ENCODE measurements around the gene MND1.

The MND1 gene

DNA sequence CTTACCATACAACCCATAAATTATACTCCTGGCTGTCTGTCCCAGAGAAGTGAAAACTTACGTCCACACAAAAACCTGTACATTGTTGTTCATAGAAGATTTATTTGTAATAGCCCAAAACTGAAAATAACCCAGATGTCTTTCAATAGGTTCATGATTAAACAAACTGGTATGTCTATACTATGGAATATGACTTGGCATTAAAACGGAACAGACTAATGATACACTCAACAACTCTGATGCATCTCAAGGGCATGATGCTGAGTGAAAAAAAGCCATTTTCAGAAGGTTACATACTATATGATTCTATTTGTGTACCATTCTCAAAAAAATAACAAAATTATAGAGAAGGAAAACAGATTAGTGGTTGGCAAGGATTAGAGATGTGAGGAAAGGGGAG is 11.6 kb upstream of the MND1 start:
- no peaks in the 10 kb centered on the region for H3K27me3 ChIP-seq (ENCODE audit: insufficient read depth, low read length, poor library complexity, severe bottlenecking)
- peaks cover 3% of the 10 kb centered on the region; the same call in 1 of the 2 replicates for H3K36me3 ChIP-seq (ENCODE audit: insufficient read depth, low read length)
- no peak overlapping the region for H3K9ac ChIP-seq (ENCODE audit: low read depth, low read length, poor library complexity, severe bottlenecking)
- peaks cover under 1% of the 10 kb centered on the region for H3K4me1 ChIP-seq (ENCODE audit: insufficient read depth, low read length, poor library complexity, severe bottlenecking)
- no peaks in the 10 kb centered on the region for H3K79me2 ChIP-seq (ENCODE audit: insufficient read depth, low read length)
- no peak for TF ChIP-seq EZH2phosphoT487 (IDR thresholded peaks at IDR 0.05; ENCODE audit: borderline replicate concordance)
- TF ChIP-seq, protein P1, sequence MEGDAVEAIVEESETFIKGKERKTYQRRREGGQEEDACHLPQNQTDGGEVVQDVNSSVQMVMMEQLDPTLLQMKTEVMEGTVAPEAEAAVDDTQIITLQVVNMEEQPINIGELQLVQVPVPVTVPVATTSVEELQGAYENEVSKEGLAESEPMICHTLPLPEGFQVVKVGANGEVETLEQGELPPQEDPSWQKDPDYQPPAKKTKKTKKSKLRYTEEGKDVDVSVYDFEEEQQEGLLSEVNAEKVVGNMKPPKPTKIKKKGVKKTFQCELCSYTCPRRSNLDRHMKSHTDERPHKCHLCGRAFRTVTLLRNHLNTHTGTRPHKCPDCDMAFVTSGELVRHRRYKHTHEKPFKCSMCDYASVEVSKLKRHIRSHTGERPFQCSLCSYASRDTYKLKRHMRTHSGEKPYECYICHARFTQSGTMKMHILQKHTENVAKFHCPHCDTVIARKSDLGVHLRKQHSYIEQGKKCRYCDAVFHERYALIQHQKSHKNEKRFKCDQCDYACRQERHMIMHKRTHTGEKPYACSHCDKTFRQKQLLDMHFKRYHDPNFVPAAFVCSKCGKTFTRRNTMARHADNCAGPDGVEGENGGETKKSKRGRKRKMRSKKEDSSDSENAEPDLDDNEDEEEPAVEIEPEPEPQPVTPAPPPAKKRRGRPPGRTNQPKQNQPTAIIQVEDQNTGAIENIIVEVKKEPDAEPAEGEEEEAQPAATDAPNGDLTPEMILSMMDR (conservative IDR thresholded peaks at IDR 0.05; ENCODE audit: low read length), result no peak
- no peak overlapping the region for H3K4me3 ChIP-seq (ENCODE audit: low read length, poor library complexity, severe bottlenecking)
- no peaks in the 10 kb centered on the region for H3F3A ChIP-seq (ENCODE audit: low read depth)
- H3K9me3 ChIP-seq (ENCODE audit: insufficient read depth, low read depth, low read length), result no peaks in the 10 kb centered on the region
- no peak overlapping the region for H3K4me2 ChIP-seq (ENCODE audit: low read depth, low read length, poor library complexity, severe bottlenecking)
- no peaks in the 10 kb centered on the region for H4K20me1 ChIP-seq (ENCODE audit: insufficient read depth, low read length, poor library complexity, severe bottlenecking)
- no peaks in the 10 kb centered on the region for H3K9me2 ChIP-seq (replicated peaks; ENCODE audit: low read depth, low read length)
- no peak overlapping the region for H2AFZ ChIP-seq (ENCODE audit: low read length)

DNA sequence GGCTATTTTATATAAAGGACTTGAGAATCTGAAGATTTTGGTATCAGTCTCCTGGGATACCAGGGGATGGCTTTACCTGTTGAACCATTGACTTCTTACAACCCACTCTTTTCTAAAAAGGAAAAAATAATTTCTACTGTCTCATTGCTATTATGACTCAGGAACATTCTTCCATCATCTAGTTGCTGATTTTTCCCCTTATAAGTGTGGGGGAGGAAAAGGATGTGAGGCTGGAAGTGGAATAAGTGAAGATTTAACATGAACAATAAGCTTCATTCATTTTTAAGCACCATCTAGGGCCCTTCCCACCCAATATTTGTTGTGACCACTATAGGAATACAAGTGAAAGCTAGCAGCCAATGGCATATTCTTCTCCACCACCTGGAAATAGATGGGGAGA is 10.6 kb upstream of the MND1 start:
- TF ChIP-seq, protein P1 (conservative IDR thresholded peaks at IDR 0.05; ENCODE audit: low read length), result no peak
- TF ChIP-seq EZH2phosphoT487 (IDR thresholded peaks at IDR 0.05; ENCODE audit: borderline replicate concordance), result no peak
- Histone ChIP-seq H3K36me3 (ENCODE audit: insufficient read depth, low read length) (no peaks in the 10 kb centered on the region), H3K9me3 (ENCODE audit: insufficient read depth, low read depth, low read length) (no peaks in the 10 kb centered on the region), H3K4me3 (ENCODE audit: low read length, poor library complexity, severe bottlenecking) (no peak overlapping the region), H2AFZ (ENCODE audit: low read length) (no peak overlapping the region), H3K4me1 (ENCODE audit: insufficient read depth, low read length, poor library complexity, severe bottlenecking) (peaks cover 4% of the 10 kb centered on the region), H3K4me2 (ENCODE audit: low read depth, low read length, poor library complexity, severe bottlenecking) (no peak overlapping the region), H3K9me2 (replicated peaks; ENCODE audit: low read depth, low read length) (no peaks in the 10 kb centered on the region), H3K27me3 (ENCODE audit: insufficient read depth, low read length, poor library complexity, severe bottlenecking) (no peaks in the 10 kb centered on the region), H3K9ac (ENCODE audit: low read depth, low read length, poor library complexity, severe bottlenecking) (no peak overlapping the region), H3K79me2 (ENCODE audit: insufficient read depth, low read length) (no peaks in the 10 kb centered on the region), H3F3A (ENCODE audit: low read depth) (no peaks in the 10 kb centered on the region), H4K20me1 (ENCODE audit: insufficient read depth, low read length, poor library complexity, severe bottlenecking) (no peaks in the 10 kb centered on the region)

DNA sequence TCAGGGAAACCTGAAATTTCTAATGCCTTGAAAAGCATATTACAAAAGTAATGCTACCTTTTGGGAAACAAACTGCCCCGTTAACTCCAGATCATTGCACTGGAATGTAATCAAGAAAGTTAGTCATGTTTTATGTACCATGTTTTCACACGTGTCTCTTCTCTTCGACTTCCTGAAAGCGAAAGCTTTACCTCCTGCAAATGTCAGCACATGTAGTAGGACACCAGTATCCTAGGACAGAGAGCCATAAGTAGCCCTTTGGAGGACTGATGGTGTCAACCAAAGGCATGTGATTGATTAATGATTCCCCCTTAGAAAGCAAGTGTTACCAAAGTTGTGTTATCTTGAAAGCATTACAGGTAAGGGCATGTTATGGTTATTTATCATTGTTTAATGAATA is 8.8 kb upstream of the MND1 start:
- no peaks in the 10 kb centered on the region for H3K9me3 ChIP-seq (ENCODE audit: insufficient read depth, low read depth, low read length)
- H3K36me3 ChIP-seq (ENCODE audit: insufficient read depth, low read length), result no peaks in the 10 kb centered on the region
- no peak overlapping the region for H3K4me2 ChIP-seq (ENCODE audit: low read depth, low read length, poor library complexity, severe bottlenecking)
- H3K4me3 ChIP-seq (ENCODE audit: low read length, poor library complexity, severe bottlenecking), result no peak overlapping the region
- H2AFZ ChIP-seq (ENCODE audit: low read length), result peak overlapping the region; percentile 14; the same call in 1 of the 2 replicates
- TF ChIP-seq, protein P1 (conservative IDR thresholded peaks at IDR 0.05; ENCODE audit: low read length), result no peak
- TF ChIP-seq EZH2phosphoT487 (IDR thresholded peaks at IDR 0.05; ENCODE audit: borderline replicate concordance), result no peak
- H3K27me3 ChIP-seq (ENCODE audit: insufficient read depth, low read length, poor library complexity, severe bottlenecking), result no peaks in the 10 kb centered on the region
- peaks cover 6% of the 10 kb centered on the region; the same call in 1 of the 2 replicates for H3K79me2 ChIP-seq (ENCODE audit: insufficient read depth, low read length)
- peaks cover 9% of the 10 kb centered on the region for H3K4me1 ChIP-seq (ENCODE audit: insufficient read depth, low read length, poor library complexity, severe bottlenecking)
- no peak overlapping the region for H3K9ac ChIP-seq (ENCODE audit: low read depth, low read length, poor library complexity, severe bottlenecking)
- no peaks in the 10 kb centered on the region for H3K9me2 ChIP-seq (replicated peaks; ENCODE audit: low read depth, low read length)
- H3F3A ChIP-seq (ENCODE audit: low read depth), result no peaks in the 10 kb centered on the region
- no peaks in the 10 kb centered on the region for H4K20me1 ChIP-seq (ENCODE audit: insufficient read depth, low read length, poor library complexity, severe bottlenecking)
